GM12878 (cell line): ENCODE results near the gene HYOU1. TPM values are rescaled to one million over a fixed set of nuclear protein-coding genes. Genes with fewer than 3 reads are reported as not detected.

ENCODE experiments used
- ATAC-seq: fragments of 200-7000 bp; cut with Tn5 transposase; 3 replicates; pipeline ENCODE4 v1.9.1; 2020; ENCODE audit warnings: mild to moderate bottlenecking, moderate library complexity
- BruUV-seq: library from RNA; stranded (reverse); fragments of 400-500 nt; replicated peaks from 2 replicates; lab custom pipeline; 2021; lab: Mats Ljungman, UMichigan
- CTCF ChIA-PET: fragments of 300-600 bp; sonication (Branson Sonifier 250); formaldehyde crosslinking; extraction: SDS; loops from one replicate; lab custom pipeline; 2021; ENCODE audit warnings: inconsistent platforms; lab: Yijun Ruan, JAX
- POLR2A ChIA-PET: fragments of 350-600 bp; formaldehyde crosslinking; extraction: SDS; loops from one replicate; lab custom pipeline; 2021; ENCODE audit warnings: inconsistent platforms; lab: Charles Lee
- RAD21 ChIA-PET: fragments of 300-600 bp; sonication (Branson Sonifier 250); formaldehyde crosslinking; loops from one replicate; lab custom pipeline; 2023; ENCODE audit warnings: antibody characterized with exemption; ENCODE audit not compliant: unreplicated experiment; lab: Charles Lee
- SMC1A ChIA-PET: fragments of 300-600 bp; sonication (Branson Sonifier 250); formaldehyde crosslinking; loops from one replicate; lab custom pipeline; 2023; ENCODE audit not compliant: unreplicated experiment, uncharacterized antibody; lab: Charles Lee
- DNase-seq: peaks from one replicate; pipeline ENCODE4 v3.0.0-alpha.2; 2011; ENCODE audit warnings: low read depth, low spot score
- FAIRE-seq: peaks from 3 replicates; lab custom pipeline; 2011; peaks lifted over from hg19 to GRCh38; lab: Jason Lieb, UNC
- H2AFZ ChIP-seq: 2 replicates; pipeline ENCODE4 v1.6.0; 2011; ENCODE audit warnings: low read depth, low read length, control low read depth; ENCODE audit not compliant: control insufficient read depth
- H3K27ac ChIP-seq: 2 replicates; pipeline ENCODE4 v1.5.1; 2011; ENCODE audit warnings: control low read depth; ENCODE audit not compliant: control insufficient read depth, insufficient read depth
- H3K27me3 ChIP-seq, 2 experiments: replicated peaks in 1 of 2; 2 replicates each; pipeline versions ENCODE4 v1.6.0 to v1.6.1; 2011; ENCODE audit warnings: low read length in 1 of 2; ENCODE audit not compliant: control insufficient read depth in 2 of 2, insufficient read depth in 2 of 2
- H3K36me3 ChIP-seq, 2 experiments: 2 replicates each; pipeline ENCODE4 v1.5.1; 2011; ENCODE audit warnings: low read length in 1 of 2; ENCODE audit not compliant: control insufficient read depth in 2 of 2, insufficient read depth in 2 of 2
- H3K4me1 ChIP-seq: 2 replicates; pipeline ENCODE4 v1.6.1; 2011; ENCODE audit warnings: mild to moderate bottlenecking, low read length, moderate library complexity, mixed read lengths; ENCODE audit not compliant: control insufficient read depth, insufficient read depth
- H3K4me2 ChIP-seq: 2 replicates; pipeline ENCODE4 v1.6.0; 2011; ENCODE audit warnings: control low read depth; ENCODE audit not compliant: control insufficient read depth, insufficient read depth
- H3K4me3 ChIP-seq: fragments of 200-600 bp; sonication (generic); 2 replicates; pipeline ENCODE4 v1.5.1; 2016
- H3K79me2 ChIP-seq: 2 replicates; pipeline ENCODE4 v1.6.0; 2011; ENCODE audit warnings: low read length; ENCODE audit not compliant: control insufficient read depth, insufficient read depth
- H3K9ac ChIP-seq: 2 replicates; pipeline ENCODE4 v1.8.0; 2011; ENCODE audit warnings: low read length, control low read depth, mixed read lengths; ENCODE audit not compliant: control insufficient read depth, insufficient read depth
- H3K9me3 ChIP-seq: replicated peaks from 3 replicates; pipeline ENCODE4 v1.5.1; 2011; ENCODE audit warnings: mild to moderate bottlenecking, low read length; ENCODE audit not compliant: control insufficient read depth, insufficient read depth
- H4K20me1 ChIP-seq: 2 replicates; pipeline ENCODE4 v1.6.0; 2011; ENCODE audit not compliant: control insufficient read depth, insufficient read depth
- LARP7 ChIP-seq: fragments of 450-650 bp; IDR thresholded peaks from 2 replicates; pipeline ENCODE4 v1.6.1; 2017; ENCODE audit warnings: mild to moderate bottlenecking
- POLR2A ChIP-seq: IDR thresholded peaks from 2 replicates; pipeline ENCODE4 v1.6.1; 2011; ENCODE audit warnings: low read depth, mild to moderate bottlenecking, low read length
- SUPT20H ChIP-seq: IDR thresholded peaks from 2 replicates; pipeline ENCODE4 v1.6.1; 2011; ENCODE audit warnings: low read depth, mild to moderate bottlenecking, low read length, moderate library complexity, borderline replicate concordance; ENCODE audit not compliant: control insufficient read depth
- WGBS: methylation state at CpG from one replicate; pipeline ENCODE4 v1.1.6; 2016; ENCODE audit warnings: low lambda C conversion rate; ENCODE audit not compliant: insufficient replicate concordance, insufficient coverage; ENCODE audit errors: missing lambda C conversion rate; 5-methylcytosine and 5-hydroxymethylcytosine counted together
- in situ Hi-C: fragments of 300-500 bp; cut with MboI; formaldehyde crosslinking; loops from 9 replicates; pipeline ENCODE4 v1.14.3; 2018; ENCODE audit warnings: mixed read lengths
- intact Hi-C: fragments of 100-400 bp; cut with micrococcal nuclease; formaldehyde crosslinking; loops from one replicate; pipeline ENCODE4 v1.14.2; 2022; ENCODE audit not compliant: unreplicated experiment
- polyA plus RNA-seq, 11 experiments: library from polyadenylated mRNA; depleted of rRNA in 4 of 11; unstranded in 6 of 11; stranded (reverse) in 5 of 11; fragments of >200 nt; fragmentation: Nextera tagmentation in 4 of 11; fragmentation: Illumina TruSeq in 1 of 11; extraction: Ambion mirVana in 4 of 11; extraction: Trizol in 1 of 11; gene quantifications; 1 replicate in 1 of 11; 2 replicates in 10 of 11; pipeline versions ENCODE4 v1.2.1 to v1.2.3, GENCODE V29; 2011 to 2016; ENCODE audit warnings: inconsistent platforms in 2 of 11, missing spikeins in 2 of 11, low read depth in 1 of 11
- total RNA-seq, 4 experiments: library from RNA; depleted of rRNA in 3 of 4; stranded (reverse); fragments of >200 nt in 3 of 4; fragmentation: Illumina TruSeq in 1 of 4; extraction: Trizol in 1 of 4; gene quantifications; 2 replicates each; pipeline versions ENCODE4 v1.2.1 to v1.2.3, GENCODE V29; 2013 to 2021
- TF ChIP-seq, protein P1 (sequence below): IDR thresholded peaks from 2 replicates; pipeline ENCODE4 v1.6.1; 2012; ENCODE audit warnings: low read depth, low read length, improper control_type of control experiment
- TF ChIP-seq, protein P2 (sequence below), 3 experiments: IDR thresholded peaks in 2 of 3; conservative IDR thresholded peaks in 1 of 3; 2 replicates each; pipeline ENCODE4 v1.5.1; 2011; ENCODE audit warnings: low read depth in 3 of 3, low read length in 3 of 3, mild to moderate bottlenecking in 3 of 3, control low read depth in 2 of 3, moderate library complexity in 2 of 3, inconsistent platforms in 1 of 3, mixed read lengths in 1 of 3; ENCODE audit not compliant: control insufficient read depth in 2 of 3, insufficient read depth in 1 of 3; ENCODE audit errors: extremely low read depth in 1 of 3

The HYOU1 gene
- total and polyA plus RNA-seq, 10 of the 15 experiments (the other 5 are each of a cell fraction or from before 2014, with no cell fraction given) = 15.4 to 157 (median 109) TPM

DNA sequence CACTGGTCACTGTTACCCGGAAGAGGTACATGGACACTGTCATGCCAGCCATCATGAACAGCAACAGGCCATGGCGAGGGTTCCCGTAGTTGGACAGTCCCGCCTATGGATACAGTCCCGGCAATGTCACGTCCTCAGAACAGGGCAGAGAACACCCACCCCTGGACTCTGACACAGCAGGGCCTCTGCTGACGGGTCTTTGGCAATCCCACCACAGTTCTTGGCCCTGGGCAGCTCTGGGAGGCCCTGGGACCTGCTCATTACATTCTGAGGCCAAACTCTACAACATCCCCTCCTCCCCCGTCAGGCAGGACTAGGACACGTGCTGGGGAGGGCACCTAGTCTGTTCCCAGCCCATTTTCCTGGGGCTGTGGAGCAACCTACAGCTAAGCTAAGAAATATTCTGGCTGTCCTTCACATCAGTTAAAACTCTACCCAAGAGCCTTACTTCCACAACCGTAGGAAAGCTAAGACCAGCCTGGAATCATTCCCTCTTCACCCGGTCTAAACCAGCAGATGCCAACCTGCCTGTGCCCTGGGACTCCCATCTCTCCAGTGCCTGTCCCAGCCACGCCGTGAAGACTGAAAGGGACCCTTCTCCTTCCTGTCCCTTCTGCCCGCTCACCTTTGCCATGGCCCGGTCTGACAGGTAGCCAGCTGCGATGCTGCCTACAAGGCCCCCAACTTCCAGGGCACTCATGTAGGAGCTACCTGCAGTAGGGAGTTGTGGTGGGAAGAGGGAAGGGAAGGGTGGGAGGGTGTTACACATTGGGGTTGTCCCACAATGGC lies 30.8 kb downstream of the HYOU1 start:
- no TSS peak for BruUV-seq
- TF ChIP-seq POLR2A (peak; percentile 22; the same call in 1 of the 2 replicates), SUPT20H (no peak), LARP7 (no peak)
- TF ChIP-seq, protein P1, sequence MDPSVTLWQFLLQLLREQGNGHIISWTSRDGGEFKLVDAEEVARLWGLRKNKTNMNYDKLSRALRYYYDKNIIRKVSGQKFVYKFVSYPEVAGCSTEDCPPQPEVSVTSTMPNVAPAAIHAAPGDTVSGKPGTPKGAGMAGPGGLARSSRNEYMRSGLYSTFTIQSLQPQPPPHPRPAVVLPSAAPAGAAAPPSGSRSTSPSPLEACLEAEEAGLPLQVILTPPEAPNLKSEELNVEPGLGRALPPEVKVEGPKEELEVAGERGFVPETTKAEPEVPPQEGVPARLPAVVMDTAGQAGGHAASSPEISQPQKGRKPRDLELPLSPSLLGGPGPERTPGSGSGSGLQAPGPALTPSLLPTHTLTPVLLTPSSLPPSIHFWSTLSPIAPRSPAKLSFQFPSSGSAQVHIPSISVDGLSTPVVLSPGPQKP = no peak
- TF ChIP-seq, all 136 proteins: peak for 1
- no peak overlapping the region for H3K9ac ChIP-seq
- no peak overlapping the region for H2AFZ ChIP-seq
- H4K20me1 ChIP-seq = no peaks in the 10 kb centered on the region
- WGBS = 97% methylated on average over 16 of the region's 16 CpGs
- intact Hi-C loops = no loop called here
- H3K4me3 ChIP-seq = no peak overlapping the region
- DNase-seq = no peak
- no peak overlapping the region for H3K27ac ChIP-seq
- ATAC-seq = no peak
- RAD21 ChIA-PET = no interaction called here
- peaks cover 14% of the 10 kb centered on the region for H3K4me1 ChIP-seq
- CTCF ChIA-PET = no interaction called here
- no peaks in the 10 kb centered on the region for H3K27me3 ChIP-seq
- SMC1A ChIA-PET = no interaction called here
- no peaks in the 10 kb centered on the region for H3K9me3 ChIP-seq
- H3K4me2 ChIP-seq = no peak overlapping the region
- in situ Hi-C loops = no loop called here
- no peak for FAIRE-seq
- POLR2A ChIA-PET = no interaction called here
- peaks cover 16% of the 10 kb centered on the region for H3K79me2 ChIP-seq
- peaks cover 5 to 9% of the 10 kb centered on the region in 2 experiments; a peak in 3 of 4 replicates for H3K36me3 ChIP-seq

DNA sequence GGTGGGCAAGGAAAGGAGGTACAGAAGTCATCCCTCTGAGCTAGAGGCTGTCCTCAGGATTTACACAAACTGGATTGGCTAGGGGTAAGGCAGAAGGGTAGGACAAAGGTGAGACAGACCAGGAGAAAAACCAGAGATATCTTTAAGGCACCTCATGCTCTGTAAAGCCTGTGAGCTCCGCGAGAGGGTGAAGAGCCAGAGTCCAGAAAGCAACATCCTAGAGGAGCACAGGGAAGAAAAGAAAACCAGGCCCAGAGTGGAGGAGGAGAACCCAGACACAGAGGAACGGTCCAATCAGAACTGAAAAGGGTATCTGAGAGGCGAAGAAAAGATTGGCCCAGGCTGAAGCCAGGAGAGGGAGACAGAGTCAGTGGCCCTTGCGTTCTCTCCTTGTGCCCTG lies 31.5 kb downstream of the HYOU1 start:
- H3K4me1 ChIP-seq = peaks cover 14% of the 10 kb centered on the region
- RAD21 ChIA-PET = no interaction called here
- no TSS peak for BruUV-seq
- no peaks in the 10 kb centered on the region for H4K20me1 ChIP-seq
- FAIRE-seq = no peak
- H3K27ac ChIP-seq = no peak overlapping the region
- CTCF ChIA-PET = interaction anchor here (1.0 kb wide), 1 partner anchor 40 kb away, joined by 3 read pairs; no protein-coding TSS in a partner anchor
- no peak overlapping the region for H2AFZ ChIP-seq
- H3K9me3 ChIP-seq = no peaks in the 10 kb centered on the region
- H3K79me2 ChIP-seq = peaks cover 18% of the 10 kb centered on the region
- TF ChIP-seq, protein P2, sequence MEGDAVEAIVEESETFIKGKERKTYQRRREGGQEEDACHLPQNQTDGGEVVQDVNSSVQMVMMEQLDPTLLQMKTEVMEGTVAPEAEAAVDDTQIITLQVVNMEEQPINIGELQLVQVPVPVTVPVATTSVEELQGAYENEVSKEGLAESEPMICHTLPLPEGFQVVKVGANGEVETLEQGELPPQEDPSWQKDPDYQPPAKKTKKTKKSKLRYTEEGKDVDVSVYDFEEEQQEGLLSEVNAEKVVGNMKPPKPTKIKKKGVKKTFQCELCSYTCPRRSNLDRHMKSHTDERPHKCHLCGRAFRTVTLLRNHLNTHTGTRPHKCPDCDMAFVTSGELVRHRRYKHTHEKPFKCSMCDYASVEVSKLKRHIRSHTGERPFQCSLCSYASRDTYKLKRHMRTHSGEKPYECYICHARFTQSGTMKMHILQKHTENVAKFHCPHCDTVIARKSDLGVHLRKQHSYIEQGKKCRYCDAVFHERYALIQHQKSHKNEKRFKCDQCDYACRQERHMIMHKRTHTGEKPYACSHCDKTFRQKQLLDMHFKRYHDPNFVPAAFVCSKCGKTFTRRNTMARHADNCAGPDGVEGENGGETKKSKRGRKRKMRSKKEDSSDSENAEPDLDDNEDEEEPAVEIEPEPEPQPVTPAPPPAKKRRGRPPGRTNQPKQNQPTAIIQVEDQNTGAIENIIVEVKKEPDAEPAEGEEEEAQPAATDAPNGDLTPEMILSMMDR (IDR thresholded peaks at IDR 0.05 in 2 of 3, conservative IDR thresholded peaks at IDR 0.05 in 1 of 3; ENCODE audit: control insufficient read depth in 2 of 3, extremely low read depth in 1 of 3, insufficient read depth in 1 of 3, low read depth in 3 of 3, low read length in 3 of 3) = no peak
- H3K27me3 ChIP-seq = no peaks in the 10 kb centered on the region
- 100% methylated on average over 5 of the region's 5 CpGs for WGBS
- no peak overlapping the region for H3K9ac ChIP-seq
- SMC1A ChIA-PET = no interaction called here
- in situ Hi-C loops (no loop called here), intact Hi-C loops (no loop called here)
- no peak overlapping the region for H3K4me2 ChIP-seq
- POLR2A ChIA-PET = no interaction called here
- DNase-seq = no peak
- no peak for ATAC-seq
- no peak overlapping the region for H3K4me3 ChIP-seq
- peaks cover 5 to 9% of the 10 kb centered on the region in 2 experiments; a peak in 3 of 4 replicates for H3K36me3 ChIP-seq
